GOT3 (cell line): ENCODE data around the gene MCM5.
"Not testable (repeated sequence)": the region's sequence is repeated elsewhere in the genome, so short reads cannot be mapped to it uniquely, and the experiment has no call there.

Source experiments
- DNase-seq: peaks from one replicate; lab custom pipeline; 2025; ENCODE audit warnings: mixed read lengths; lab: John Stamatoyannopoulos, UW

The MCM5 gene

GRCh38 chr22:35452351-35452781 lies 52.4 kb downstream of the MCM5 start:
- DNase-seq, result no peak

GRCh38 chr22:35452810-35453743 lies 53.1 kb downstream of the MCM5 start:
- DNase-seq, result no peak

GRCh38 chr22:35454416-35455054 lies 54.6 kb downstream of the MCM5 start:
- no peak for DNase-seq

- DNase-seq, result no peak
Measured at GRCh38 chr22:35455529-35455928, 55.6 kb downstream of the MCM5 start.

GRCh38 chr22:35456757-35457156 lies 56.8 kb downstream of the MCM5 start:
- no peak for DNase-seq

GRCh38 chr22:35457729-35458546 lies 58.0 kb downstream of the MCM5 start:
- DNase-seq, result no peak

- no peak for DNase-seq
Measured at GRCh38 chr22:35458547-35459422, 58.8 kb downstream of the MCM5 start.

GRCh38 chr22:35459423-35459894 lies 59.5 kb downstream of the MCM5 start:
- DNase-seq, result no peak

GRCh38 chr22:35459976-35460375 lies 60.0 kb downstream of the MCM5 start:
- not testable (repeated sequence) for DNase-seq

GRCh38 chr22:35460688-35461087 lies 60.7 kb downstream of the MCM5 start:
- DNase-seq, result no peak

- DNase-seq, result no peak
Measured at GRCh38 chr22:35462498-35463230, 62.7 kb downstream of the MCM5 start.

- no peak for DNase-seq
Measured at GRCh38 chr22:35463231-35463933, 63.4 kb downstream of the MCM5 start.

- DNase-seq, result no peak
Measured at GRCh38 chr22:35464399-35464798, 64.5 kb downstream of the MCM5 start.

GRCh38 chr22:35465109-35465701 lies 65.3 kb downstream of the MCM5 start:
- no peak for DNase-seq

GRCh38 chr22:35467681-35468434 lies 67.9 kb downstream of the MCM5 start:
- DNase-seq, result no peak

- DNase-seq, result no peak
Measured at GRCh38 chr22:35470903-35471321, 71.0 kb downstream of the MCM5 start.

GRCh38 chr22:35471566-35471965 lies 71.6 kb downstream of the MCM5 start:
- DNase-seq, result not testable (repeated sequence)

- DNase-seq, result no peak
Measured at GRCh38 chr22:35472488-35472887, 72.5 kb downstream of the MCM5 start.

- no peak for DNase-seq
Measured at GRCh38 chr22:35473971-35474370, 74.0 kb downstream of the MCM5 start.
